GM20431 (cell line): ENCODE results near the gene SRP68.
"Not testable (repeated sequence)": the region's sequence is repeated elsewhere in the genome, so short reads cannot be mapped to it uniquely, and the experiment has no call there.

ENCODE experiments used
- in situ Hi-C: fragments of 300-500 bp; cut with MseI, MboI; formaldehyde crosslinking; loops from one replicate; pipeline ENCODE4 v1.15.0; 2020; ENCODE audit warnings: low sequenced_read_pairs; ENCODE audit not compliant: unreplicated experiment

SRP68 gene

GRCh38 chr17:76049239-76049638 lies 23.1 kb downstream of the SRP68 start:
- in situ Hi-C loops: no loop called here

GRCh38 chr17:76048711-76049110 lies 23.6 kb downstream of the SRP68 start:
- in situ Hi-C loops: no loop called here

- in situ Hi-C loops: no loop called here
Observed at GRCh38 chr17:76048025-76048605, 24.2 kb downstream of the SRP68 start.

- in situ Hi-C loops: no loop called here
Observed at GRCh38 chr17:76046064-76046463, 26.3 kb downstream of the SRP68 start.

GRCh38 chr17:76044475-76045007 lies 27.8 kb downstream of the SRP68 start:
- in situ Hi-C loops: not testable (repeated sequence)

GRCh38 chr17:76042868-76043267 lies 29.4 kb downstream of the SRP68 start:
- in situ Hi-C loops: not testable (repeated sequence)

GRCh38 chr17:76040376-76040775 lies 31.9 kb downstream of the SRP68 start:
- in situ Hi-C loops: no loop called here

- in situ Hi-C loops: no loop called here
Observed at GRCh38 chr17:76039121-76039520, 33.2 kb downstream of the SRP68 start.

- in situ Hi-C loops: no loop called here
Observed at GRCh38 chr17:76038050-76038449, 34.3 kb downstream of the SRP68 start.

GRCh38 chr17:76036497-76037261 lies 35.6 kb downstream of the SRP68 start:
- in situ Hi-C loops: no loop called here

- in situ Hi-C loops: no loop called here
Observed at GRCh38 chr17:76034428-76035350, 37.6 kb downstream of the SRP68 start.

- in situ Hi-C loops: no loop called here
Observed at GRCh38 chr17:76033139-76033538, 39.2 kb downstream of the SRP68 start.

- in situ Hi-C loops: no loop called here
Observed at GRCh38 chr17:76032780-76033108, 39.6 kb downstream of the SRP68 start.

- in situ Hi-C loops: no loop called here
Observed at GRCh38 chr17:76032073-76032779, 40.1 kb downstream of the SRP68 start.

- in situ Hi-C loops: no loop called here
Observed at GRCh38 chr17:76027159-76027839, 45.0 kb downstream of the SRP68 start, which contains the start of gene EVPL. Gene EVPL (minus strand): TSS chr17:76027306. CDS start chr17:76027198, 108 bp downstream.

GRCh38 chr17:76026714-76027158 lies 45.6 kb downstream of the SRP68 start:
- in situ Hi-C loops: no loop called here

GRCh38 chr17:76025294-76025693 lies 47.0 kb downstream of the SRP68 start:
- in situ Hi-C loops: no loop called here

- in situ Hi-C loops: no loop called here
Observed at GRCh38 chr17:76024353-76024752, 48.0 kb downstream of the SRP68 start.

- in situ Hi-C loops: no loop called here
Observed at GRCh38 chr17:76023900-76024237, 48.4 kb downstream of the SRP68 start.
